HepG2 (cell line): ENCODE data around the gene PIK3C3. TPM values are rescaled to one million over a fixed set of nuclear protein-coding genes. Genes with fewer than 3 reads are reported as not detected.
A peak's percentile ranks its signal among the peaks of the same experiment; 100 is the strongest.

Experiments
- ARHGAP35 ChIP-seq: sonication (generic); formaldehyde crosslinking; IDR thresholded peaks from 2 replicates; pipeline ENCODE4 v1.9.0; 2022; ENCODE audit warnings: mild to moderate bottlenecking, inconsistent platforms, moderate library complexity, missing genetic modification reagents, borderline replicate concordance
- KAT8 ChIP-seq: IDR thresholded peaks from 2 replicates; pipeline ENCODE4 v1.6.1; 2016; ENCODE audit warnings: missing genetic modification reagents, missing compliant biosample characterization
- MAFF ChIP-seq: IDR thresholded peaks from 2 replicates; pipeline ENCODE4 v1.6.1; 2011; ENCODE audit warnings: low read depth, low read length, improper control_type of control experiment
- MIXL1 ChIP-seq: IDR thresholded peaks from 2 replicates; pipeline ENCODE4 v1.6.1; 2016
- MZF1 ChIP-seq: sonication (generic); formaldehyde crosslinking; IDR thresholded peaks from 2 replicates; pipeline ENCODE4 v1.8.1; 2023; ENCODE audit warnings: mild to moderate bottlenecking, missing genetic modification reagents, borderline replicate concordance
- NCOR1 ChIP-seq: fragments of 200-600 bp; sonication (generic); IDR thresholded peaks from 2 replicates; pipeline ENCODE4 v1.7.0; 2017; ENCODE audit warnings: antibody characterized with exemption, low read length, borderline replicate concordance
- SMAD3 ChIP-seq: sonication (generic); formaldehyde crosslinking; IDR thresholded peaks from 2 replicates; pipeline ENCODE4 v1.4.0; 2020; ENCODE audit warnings: missing genetic modification reagents
- SSRP1 ChIP-seq: IDR thresholded peaks from 2 replicates; pipeline ENCODE4 v1.6.1; 2016; ENCODE audit warnings: control low read depth
- TARDBP ChIP-seq: sonication (generic); formaldehyde crosslinking; IDR thresholded peaks from 2 replicates; pipeline ENCODE4 v1.8.0; 2022; ENCODE audit warnings: mild to moderate bottlenecking, missing genetic modification reagents
- ZBTB7A ChIP-seq: sonication (generic); formaldehyde crosslinking; IDR thresholded peaks from 2 replicates; pipeline ENCODE4 v1.8.0; 2022; ENCODE audit warnings: mild to moderate bottlenecking, missing genetic modification reagents
- ZNF264 ChIP-seq: sonication (generic); formaldehyde crosslinking; IDR thresholded peaks from 2 replicates; pipeline ENCODE4 v1.4.0; 2020; ENCODE audit warnings: missing genetic modification reagents
- ZNF30 ChIP-seq: sonication (generic); formaldehyde crosslinking; IDR thresholded peaks from 2 replicates; pipeline ENCODE4 v1.5.0; 2020; ENCODE audit warnings: mild to moderate bottlenecking, missing genetic modification reagents
- ZNF577 ChIP-seq: sonication (generic); formaldehyde crosslinking; IDR thresholded peaks from 2 replicates; pipeline ENCODE4 v1.4.0; 2020; ENCODE audit warnings: mild to moderate bottlenecking, low read depth, missing genetic modification reagents, borderline replicate concordance
- ZNF749 ChIP-seq: sonication (generic); formaldehyde crosslinking; IDR thresholded peaks from 2 replicates; pipeline ENCODE4 v1.8.0; 2022; ENCODE audit warnings: mild to moderate bottlenecking, missing genetic modification reagents, moderate library complexity, borderline replicate concordance
- ZSCAN31 ChIP-seq: sonication (generic); formaldehyde crosslinking; IDR thresholded peaks from 2 replicates; pipeline ENCODE4 v1.5.0; 2020; ENCODE audit warnings: low read depth, mild to moderate bottlenecking, missing genetic modification reagents
- polyA plus RNA-seq, 8 experiments: library from polyadenylated mRNA; depleted of rRNA in 3 of 8; stranded (reverse) in 7 of 8; unstranded in 1 of 8; fragments of >200 nt; fragmentation: Illumina TruSeq in 4 of 8; extraction: Trizol in 4 of 8; gene quantifications; 2 replicates each; pipeline versions ENCODE4 v1.2.1 to v1.2.3, GENCODE V29; 2011 to 2016; ENCODE audit warnings: low read depth in 4 of 8, missing spikeins in 1 of 8, mixed read lengths in 1 of 8; ENCODE audit not compliant: insufficient read depth in 1 of 8
- total RNA-seq, 5 experiments: library from RNA; depleted of rRNA; stranded (reverse); fragments of >200 nt; fragmentation: Illumina TruSeq; extraction: Trizol; gene quantifications; 2 replicates each; pipeline ENCODE4 v1.2.3, GENCODE V29; 2016; ENCODE audit warnings: low read depth in 1 of 5
- TF ChIP-seq, protein P1 (sequence below): IDR thresholded peaks from 2 replicates; pipeline ENCODE4 v1.6.1; 2016
- TF ChIP-seq, protein P2 (sequence below): sonication (generic); formaldehyde crosslinking; conservative IDR thresholded peaks from 2 replicates; pipeline ENCODE4 v1.4.0; 2020; ENCODE audit warnings: mild to moderate bottlenecking, missing genetic modification reagents, moderate library complexity
- TF ChIP-seq, protein P3 (sequence below): IDR thresholded peaks from 2 replicates; pipeline ENCODE4 v1.6.1; 2016; ENCODE audit warnings: control low read depth
- TF ChIP-seq, protein P4 (sequence below): sonication (generic); formaldehyde crosslinking; IDR thresholded peaks from 2 replicates; pipeline ENCODE4 v1.5.0; 2020; ENCODE audit warnings: mild to moderate bottlenecking, low read depth, missing genetic modification reagents, borderline replicate concordance
- TF ChIP-seq, protein P5 (sequence below): IDR thresholded peaks from 2 replicates; pipeline ENCODE4 v1.6.1; 2012; ENCODE audit warnings: low read depth, low read length, improper control_type of control experiment
- TF ChIP-seq, protein P6 (sequence below), 2 experiments: fragments of 450-650 bp in 1 of 2; sonication (generic) in 1 of 2; formaldehyde crosslinking; IDR thresholded peaks; 2 replicates each; pipeline versions ENCODE4 v1.5.0 to v1.8.0; 2020 to 2022; ENCODE audit warnings: mild to moderate bottlenecking in 1 of 2, missing genetic modification reagents in 1 of 2

The PIK3C3 gene
- total and polyA plus RNA-seq, 2 of the 13 experiments (the other 11 are each of a cell fraction or from before 2014, with no cell fraction given), result 42.8 to 46.4 TPM

DNA sequence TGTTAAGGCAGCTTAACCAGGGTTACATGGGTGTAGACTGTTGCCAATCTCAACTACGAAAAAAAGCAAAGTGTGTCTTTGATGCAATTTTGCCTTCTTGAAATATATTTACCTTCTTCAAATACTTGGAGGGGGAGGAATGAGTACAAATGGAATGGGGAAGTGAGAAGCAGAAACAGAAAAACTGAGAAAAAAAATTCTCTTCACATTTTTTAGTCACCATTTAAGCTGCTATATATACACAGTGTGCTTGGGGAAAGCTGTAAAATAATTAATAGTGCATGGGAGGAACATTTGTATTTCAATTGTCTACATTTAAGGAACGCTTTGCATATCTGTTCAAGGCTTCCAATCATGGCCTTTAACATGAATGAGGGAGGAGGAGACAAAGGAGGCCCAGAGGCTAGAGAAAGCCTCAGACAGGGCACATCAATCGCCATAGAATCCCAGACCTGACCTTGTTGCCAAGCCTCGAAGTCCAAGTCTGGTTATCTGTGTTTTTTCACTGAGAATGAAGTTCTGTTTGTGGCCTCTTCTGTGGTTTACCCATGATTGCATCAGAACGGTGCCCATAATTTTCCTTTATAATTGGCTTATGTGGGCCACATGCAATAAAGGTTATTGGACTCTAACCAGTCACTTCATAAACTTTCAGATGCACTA, 158.6 kb downstream of the PIK3C3 start (continued):
- TF ChIP-seq, protein P1, sequence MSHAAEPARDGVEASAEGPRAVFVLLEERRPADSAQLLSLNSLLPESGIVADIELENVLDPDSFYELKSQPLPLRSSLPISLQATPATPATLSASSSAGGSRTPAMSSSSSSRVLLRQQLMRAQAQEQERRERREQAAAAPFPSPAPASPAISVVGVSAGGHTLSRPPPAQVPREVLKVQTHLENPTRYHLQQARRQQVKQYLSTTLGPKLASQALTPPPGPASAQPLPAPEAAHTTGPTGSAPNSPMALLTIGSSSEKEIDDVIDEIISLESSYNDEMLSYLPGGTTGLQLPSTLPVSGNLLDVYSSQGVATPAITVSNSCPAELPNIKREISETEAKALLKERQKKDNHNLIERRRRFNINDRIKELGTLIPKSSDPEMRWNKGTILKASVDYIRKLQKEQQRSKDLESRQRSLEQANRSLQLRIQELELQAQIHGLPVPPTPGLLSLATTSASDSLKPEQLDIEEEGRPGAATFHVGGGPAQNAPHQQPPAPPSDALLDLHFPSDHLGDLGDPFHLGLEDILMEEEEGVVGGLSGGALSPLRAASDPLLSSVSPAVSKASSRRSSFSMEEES (CRISPR knock-in tag), result no peak
- TF ChIP-seq MAFF (no peak), ZNF577 (CRISPR knock-in tag) (no peak), ARHGAP35 (CRISPR knock-in tag) (no peak), SMAD3 (CRISPR knock-in tag) (no peak), ZBTB7A (CRISPR knock-in tag) (no peak), NCOR1 (peak; percentile 60; the same call in 1 of the 2 replicates), ZNF749 (CRISPR knock-in tag) (no peak), MIXL1 (CRISPR knock-in tag) (no peak), ZSCAN31 (CRISPR knock-in tag) (no peak), MZF1 (CRISPR knock-in tag) (no peak), ZNF264 (CRISPR knock-in tag) (0 out of 2 replicates have a peak, but pooled peaks have one; percentile 21), SSRP1 (CRISPR knock-in tag) (no peak), KAT8 (CRISPR knock-in tag) (no peak), TARDBP (CRISPR knock-in tag) (no peak), ZNF30 (CRISPR knock-in tag) (no peak)
- TF ChIP-seq, protein P2, sequence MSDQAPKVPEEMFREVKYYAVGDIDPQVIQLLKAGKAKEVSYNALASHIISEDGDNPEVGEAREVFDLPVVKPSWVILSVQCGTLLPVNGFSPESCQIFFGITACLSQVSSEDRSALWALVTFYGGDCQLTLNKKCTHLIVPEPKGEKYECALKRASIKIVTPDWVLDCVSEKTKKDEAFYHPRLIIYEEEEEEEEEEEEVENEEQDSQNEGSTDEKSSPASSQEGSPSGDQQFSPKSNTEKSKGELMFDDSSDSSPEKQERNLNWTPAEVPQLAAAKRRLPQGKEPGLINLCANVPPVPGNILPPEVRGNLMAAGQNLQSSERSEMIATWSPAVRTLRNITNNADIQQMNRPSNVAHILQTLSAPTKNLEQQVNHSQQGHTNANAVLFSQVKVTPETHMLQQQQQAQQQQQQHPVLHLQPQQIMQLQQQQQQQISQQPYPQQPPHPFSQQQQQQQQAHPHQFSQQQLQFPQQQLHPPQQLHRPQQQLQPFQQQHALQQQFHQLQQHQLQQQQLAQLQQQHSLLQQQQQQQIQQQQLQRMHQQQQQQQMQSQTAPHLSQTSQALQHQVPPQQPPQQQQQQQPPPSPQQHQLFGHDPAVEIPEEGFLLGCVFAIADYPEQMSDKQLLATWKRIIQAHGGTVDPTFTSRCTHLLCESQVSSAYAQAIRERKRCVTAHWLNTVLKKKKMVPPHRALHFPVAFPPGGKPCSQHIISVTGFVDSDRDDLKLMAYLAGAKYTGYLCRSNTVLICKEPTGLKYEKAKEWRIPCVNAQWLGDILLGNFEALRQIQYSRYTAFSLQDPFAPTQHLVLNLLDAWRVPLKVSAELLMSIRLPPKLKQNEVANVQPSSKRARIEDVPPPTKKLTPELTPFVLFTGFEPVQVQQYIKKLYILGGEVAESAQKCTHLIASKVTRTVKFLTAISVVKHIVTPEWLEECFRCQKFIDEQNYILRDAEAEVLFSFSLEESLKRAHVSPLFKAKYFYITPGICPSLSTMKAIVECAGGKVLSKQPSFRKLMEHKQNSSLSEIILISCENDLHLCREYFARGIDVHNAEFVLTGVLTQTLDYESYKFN, result no peak; the same call in 1 of the 2 replicates
- TF ChIP-seq, protein P3, sequence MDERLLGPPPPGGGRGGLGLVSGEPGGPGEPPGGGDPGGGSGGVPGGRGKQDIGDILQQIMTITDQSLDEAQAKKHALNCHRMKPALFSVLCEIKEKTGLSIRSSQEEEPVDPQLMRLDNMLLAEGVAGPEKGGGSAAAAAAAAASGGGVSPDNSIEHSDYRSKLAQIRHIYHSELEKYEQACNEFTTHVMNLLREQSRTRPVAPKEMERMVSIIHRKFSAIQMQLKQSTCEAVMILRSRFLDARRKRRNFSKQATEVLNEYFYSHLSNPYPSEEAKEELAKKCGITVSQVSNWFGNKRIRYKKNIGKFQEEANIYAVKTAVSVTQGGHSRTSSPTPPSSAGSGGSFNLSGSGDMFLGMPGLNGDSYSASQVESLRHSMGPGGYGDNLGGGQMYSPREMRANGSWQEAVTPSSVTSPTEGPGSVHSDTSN, result no peak
- TF ChIP-seq, protein P4, sequence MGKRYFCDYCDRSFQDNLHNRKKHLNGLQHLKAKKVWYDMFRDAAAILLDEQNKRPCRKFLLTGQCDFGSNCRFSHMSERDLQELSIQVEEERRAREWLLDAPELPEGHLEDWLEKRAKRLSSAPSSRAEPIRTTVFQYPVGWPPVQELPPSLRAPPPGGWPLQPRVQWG (CRISPR knock-in tag), result no peak
- TF ChIP-seq, protein P5, sequence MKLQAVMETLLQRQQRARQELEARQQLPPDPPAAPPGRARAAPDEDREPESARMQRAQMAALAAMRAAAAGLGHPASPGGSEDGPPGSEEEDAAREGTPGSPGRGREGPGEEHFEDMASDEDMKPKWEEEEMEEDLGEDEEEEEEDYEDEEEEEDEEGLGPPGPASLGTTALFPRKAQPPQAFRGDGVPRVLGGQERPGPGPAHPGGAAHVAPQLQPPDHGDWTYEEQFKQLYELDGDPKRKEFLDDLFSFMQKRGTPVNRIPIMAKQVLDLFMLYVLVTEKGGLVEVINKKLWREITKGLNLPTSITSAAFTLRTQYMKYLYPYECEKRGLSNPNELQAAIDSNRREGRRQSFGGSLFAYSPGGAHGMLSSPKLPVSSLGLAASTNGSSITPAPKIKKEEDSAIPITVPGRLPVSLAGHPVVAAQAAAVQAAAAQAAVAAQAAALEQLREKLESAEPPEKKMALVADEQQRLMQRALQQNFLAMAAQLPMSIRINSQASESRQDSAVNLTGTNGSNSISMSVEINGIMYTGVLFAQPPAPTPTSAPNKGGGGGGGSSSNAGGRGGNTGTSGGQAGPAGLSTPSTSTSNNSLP, result no peak
- TF ChIP-seq, protein P6, sequence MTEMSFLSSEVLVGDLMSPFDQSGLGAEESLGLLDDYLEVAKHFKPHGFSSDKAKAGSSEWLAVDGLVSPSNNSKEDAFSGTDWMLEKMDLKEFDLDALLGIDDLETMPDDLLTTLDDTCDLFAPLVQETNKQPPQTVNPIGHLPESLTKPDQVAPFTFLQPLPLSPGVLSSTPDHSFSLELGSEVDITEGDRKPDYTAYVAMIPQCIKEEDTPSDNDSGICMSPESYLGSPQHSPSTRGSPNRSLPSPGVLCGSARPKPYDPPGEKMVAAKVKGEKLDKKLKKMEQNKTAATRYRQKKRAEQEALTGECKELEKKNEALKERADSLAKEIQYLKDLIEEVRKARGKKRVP (CRISPR knock-in tag; IDR thresholded peaks at IDR 0.05), result peak in 1 of 2 experiments; percentile 97; a peak in 2 of 4 replicates
